ENCODE data around the gene SCN8A. TPM values are rescaled to one million over a fixed set of nuclear protein-coding genes. Genes with fewer than 3 reads are reported as not detected.

SCN8A gene
- total RNA-seq, 1 experiment from 2014 or later = 5.4 TPM

- CTCF ChIA-PET = no interaction called here
Observed at GRCh38 chr12:51836041-51836826, 245.2 kb downstream of the SCN8A start.

GRCh38 chr12:51836827-51837173, 245.8 kb downstream of the SCN8A start:
- DNase-seq (ENCODE audit: low spot score) = no peak
- H3K27me3 ChIP-seq (replicated peaks; ENCODE audit: insufficient read depth, low read depth, low read length, poor library complexity) = peaks cover 11% of the 10 kb centered on the region
- H3K9me3 ChIP-seq (ENCODE audit: low read depth, low read length, poor library complexity, severe bottlenecking) = no peaks in the 10 kb centered on the region
- no peak overlapping the region for H3K27ac ChIP-seq (ENCODE audit: low read depth, low read length, poor library complexity, severe bottlenecking)
- ChIA-PET CTCF (interaction anchor here (1.2 kb wide), 1 partner anchor 13 kb away, joined by 4 read pairs; no protein-coding TSS in a partner anchor), POLR2A (ENCODE audit: low non-redundant PET) (no interaction called here)
- H3K36me3 ChIP-seq (ENCODE audit: insufficient read depth, low read length, poor library complexity, severe bottlenecking) = no peaks in the 10 kb centered on the region
- intact Hi-C loops (cut with micrococcal nuclease; ENCODE audit: unreplicated experiment) = no loop called here
- no peak for TF ChIP-seq CTCF (conservative IDR thresholded peaks at IDR 0.05; ENCODE audit: low read depth, low read length)
- no peak for TF ChIP-seq EZH2 (IDR thresholded peaks at IDR 0.05; ENCODE audit: borderline replicate concordance, low read depth, low read length, poor library complexity, severe bottlenecking)
- no TSS peak for BruUV-seq (replicated peaks)
- H3K4me1 ChIP-seq (ENCODE audit: insufficient read depth, low read length, poor library complexity, severe bottlenecking) = no peaks in the 10 kb centered on the region
- no peak overlapping the region for H3K4me3 ChIP-seq (ENCODE audit: low read depth, low read length, poor library complexity, severe bottlenecking)

More at GRCh38 chr12:51836041-51836826, 245.2 kb downstream of the SCN8A start:
- H3K27ac ChIP-seq (ENCODE audit: low read depth, low read length, poor library complexity, severe bottlenecking) = no peak overlapping the region
- H3K4me1 ChIP-seq (ENCODE audit: insufficient read depth, low read length, poor library complexity, severe bottlenecking) = no peaks in the 10 kb centered on the region
- H3K9me3 ChIP-seq (ENCODE audit: low read depth, low read length, poor library complexity, severe bottlenecking) = no peaks in the 10 kb centered on the region
- H3K27me3 ChIP-seq (replicated peaks; ENCODE audit: insufficient read depth, low read depth, low read length, poor library complexity) = peaks cover 11% of the 10 kb centered on the region
- intact Hi-C loops (cut with micrococcal nuclease; ENCODE audit: unreplicated experiment) = no loop called here
- TF ChIP-seq CTCF (conservative IDR thresholded peaks at IDR 0.05; ENCODE audit: low read depth, low read length) (no peak), EZH2 (IDR thresholded peaks at IDR 0.05; ENCODE audit: borderline replicate concordance, low read depth, low read length, poor library complexity, severe bottlenecking) (no peak)
- H3K4me3 ChIP-seq (ENCODE audit: low read depth, low read length, poor library complexity, severe bottlenecking) = no peak overlapping the region
- H3K36me3 ChIP-seq (ENCODE audit: insufficient read depth, low read length, poor library complexity, severe bottlenecking) = no peaks in the 10 kb centered on the region
- POLR2A ChIA-PET (ENCODE audit: low non-redundant PET) = no interaction called here
- no peak for DNase-seq (ENCODE audit: low spot score)
- BruUV-seq (replicated peaks) = no TSS peak

GRCh38 chr12:51837286-51837685, 246.3 kb downstream of the SCN8A start:
- no TSS peak for BruUV-seq (replicated peaks)
- DNase-seq (ENCODE audit: low spot score) = no peak
- no peaks in the 10 kb centered on the region for H3K36me3 ChIP-seq (ENCODE audit: insufficient read depth, low read length, poor library complexity, severe bottlenecking)
- intact Hi-C loops (cut with micrococcal nuclease; ENCODE audit: unreplicated experiment) = no loop called here
- H3K9me3 ChIP-seq (ENCODE audit: low read depth, low read length, poor library complexity, severe bottlenecking) = no peaks in the 10 kb centered on the region
- H3K4me3 ChIP-seq (ENCODE audit: low read depth, low read length, poor library complexity, severe bottlenecking) = no peak overlapping the region
- TF ChIP-seq CTCF (conservative IDR thresholded peaks at IDR 0.05; ENCODE audit: low read depth, low read length) = no peak
- no peak for TF ChIP-seq EZH2 (IDR thresholded peaks at IDR 0.05; ENCODE audit: borderline replicate concordance, low read depth, low read length, poor library complexity, severe bottlenecking)
- H3K27me3 ChIP-seq (replicated peaks; ENCODE audit: insufficient read depth, low read depth, low read length, poor library complexity) = peaks cover 14% of the 10 kb centered on the region
- ChIA-PET CTCF (interaction anchor here (1.2 kb wide), 1 partner anchor 13 kb away, joined by 4 read pairs; no protein-coding TSS in a partner anchor), POLR2A (ENCODE audit: low non-redundant PET) (no interaction called here)
- H3K27ac ChIP-seq (ENCODE audit: low read depth, low read length, poor library complexity, severe bottlenecking) = no peak overlapping the region
- no peaks in the 10 kb centered on the region for H3K4me1 ChIP-seq (ENCODE audit: insufficient read depth, low read length, poor library complexity, severe bottlenecking)

Measured in A673 (cell line).